ENCODE data around the gene RANBP17.

The RANBP17 gene

DNA sequence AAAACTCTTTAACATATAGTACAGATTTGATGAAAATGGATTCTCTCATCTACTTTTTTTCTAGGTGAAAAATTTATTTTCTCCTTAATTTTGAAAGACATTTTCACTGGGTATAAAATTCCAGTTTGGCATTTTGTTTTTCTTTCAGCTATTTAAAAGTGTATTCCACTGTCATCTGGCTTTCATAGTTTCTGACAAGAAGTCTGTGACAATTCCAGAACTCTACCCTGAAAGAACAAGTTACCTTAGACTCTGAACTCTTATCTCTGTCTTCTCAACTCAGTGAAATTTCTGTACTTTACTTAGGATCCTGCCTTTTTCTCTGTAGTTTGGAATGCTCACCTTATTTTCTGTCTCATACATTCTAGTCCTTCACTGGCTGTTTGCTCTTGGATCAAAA lies 161.7 kb downstream of the RANBP17 start:
- TF ChIP-seq RARB (CRISPR knock-in tag; IDR thresholded peaks at IDR 0.05) (no peak), CSDC2 (CRISPR knock-in tag; IDR thresholded peaks at IDR 0.05) (no peak), ZNF565 (CRISPR knock-in tag; conservative IDR thresholded peaks at IDR 0.05; ENCODE audit: low read depth) (no peak), ZNF8 (CRISPR knock-in tag; IDR thresholded peaks at IDR 0.05) (no peak), ARNTL (CRISPR knock-in tag; IDR thresholded peaks at IDR 0.05; ENCODE audit: borderline replicate concordance, low read depth) (no peak)
- TF ChIP-seq, protein P1, sequence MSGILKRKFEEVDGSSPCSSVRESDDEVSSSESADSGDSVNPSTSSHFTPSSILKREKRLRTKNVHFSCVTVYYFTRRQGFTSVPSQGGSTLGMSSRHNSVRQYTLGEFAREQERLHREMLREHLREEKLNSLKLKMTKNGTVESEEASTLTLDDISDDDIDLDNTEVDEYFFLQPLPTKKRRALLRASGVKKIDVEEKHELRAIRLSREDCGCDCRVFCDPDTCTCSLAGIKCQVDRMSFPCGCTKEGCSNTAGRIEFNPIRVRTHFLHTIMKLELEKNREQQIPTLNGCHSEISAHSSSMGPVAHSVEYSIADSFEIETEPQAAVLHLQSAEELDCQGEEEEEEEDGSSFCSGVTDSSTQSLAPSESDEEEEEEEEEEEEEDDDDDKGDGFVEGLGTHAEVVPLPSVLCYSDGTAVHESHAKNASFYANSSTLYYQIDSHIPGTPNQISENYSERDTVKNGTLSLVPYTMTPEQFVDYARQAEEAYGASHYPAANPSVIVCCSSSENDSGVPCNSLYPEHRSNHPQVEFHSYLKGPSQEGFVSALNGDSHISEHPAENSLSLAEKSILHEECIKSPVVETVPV (CRISPR knock-in tag; IDR thresholded peaks at IDR 0.05) = no peak
- TF ChIP-seq, protein P2, sequence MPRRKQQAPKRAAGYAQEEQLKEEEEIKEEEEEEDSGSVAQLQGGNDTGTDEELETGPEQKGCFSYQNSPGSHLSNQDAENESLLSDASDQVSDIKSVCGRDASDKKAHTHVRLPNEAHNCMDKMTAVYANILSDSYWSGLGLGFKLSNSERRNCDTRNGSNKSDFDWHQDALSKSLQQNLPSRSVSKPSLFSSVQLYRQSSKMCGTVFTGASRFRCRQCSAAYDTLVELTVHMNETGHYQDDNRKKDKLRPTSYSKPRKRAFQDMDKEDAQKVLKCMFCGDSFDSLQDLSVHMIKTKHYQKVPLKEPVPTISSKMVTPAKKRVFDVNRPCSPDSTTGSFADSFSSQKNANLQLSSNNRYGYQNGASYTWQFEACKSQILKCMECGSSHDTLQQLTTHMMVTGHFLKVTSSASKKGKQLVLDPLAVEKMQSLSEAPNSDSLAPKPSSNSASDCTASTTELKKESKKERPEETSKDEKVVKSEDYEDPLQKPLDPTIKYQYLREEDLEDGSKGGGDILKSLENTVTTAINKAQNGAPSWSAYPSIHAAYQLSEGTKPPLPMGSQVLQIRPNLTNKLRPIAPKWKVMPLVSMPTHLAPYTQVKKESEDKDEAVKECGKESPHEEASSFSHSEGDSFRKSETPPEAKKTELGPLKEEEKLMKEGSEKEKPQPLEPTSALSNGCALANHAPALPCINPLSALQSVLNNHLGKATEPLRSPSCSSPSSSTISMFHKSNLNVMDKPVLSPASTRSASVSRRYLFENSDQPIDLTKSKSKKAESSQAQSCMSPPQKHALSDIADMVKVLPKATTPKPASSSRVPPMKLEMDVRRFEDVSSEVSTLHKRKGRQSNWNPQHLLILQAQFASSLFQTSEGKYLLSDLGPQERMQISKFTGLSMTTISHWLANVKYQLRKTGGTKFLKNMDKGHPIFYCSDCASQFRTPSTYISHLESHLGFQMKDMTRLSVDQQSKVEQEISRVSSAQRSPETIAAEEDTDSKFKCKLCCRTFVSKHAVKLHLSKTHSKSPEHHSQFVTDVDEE (CRISPR knock-in tag; IDR thresholded peaks at IDR 0.05) = no peak
- no peak for ATAC-seq

DNA sequence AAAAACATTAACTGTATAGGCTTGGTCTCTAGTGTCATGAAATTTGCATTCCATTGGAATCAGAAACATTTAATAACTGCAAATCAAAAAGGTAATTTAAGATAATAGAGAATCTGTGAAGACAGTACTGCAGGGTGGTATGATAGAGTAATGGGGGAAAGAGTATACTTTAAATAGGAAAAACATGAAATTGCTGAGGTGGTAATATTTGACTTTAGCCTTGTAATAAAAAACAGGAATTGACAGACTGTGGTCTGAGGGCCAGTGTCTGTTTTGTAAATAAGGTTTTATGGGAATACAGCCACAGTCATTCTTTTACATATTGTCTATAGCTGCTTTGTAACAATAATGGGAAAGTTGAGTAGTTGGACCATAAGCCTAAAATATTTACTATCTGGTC lies 162.3 kb downstream of the RANBP17 start:
- ATAC-seq = no peak
- TF ChIP-seq ZNF8 (CRISPR knock-in tag; IDR thresholded peaks at IDR 0.05) = no peak
- no peak for TF ChIP-seq ZNF565 (CRISPR knock-in tag; conservative IDR thresholded peaks at IDR 0.05; ENCODE audit: low read depth)
- TF ChIP-seq, protein P2 (CRISPR knock-in tag; IDR thresholded peaks at IDR 0.05) = no peak
- TF ChIP-seq ARNTL (CRISPR knock-in tag; IDR thresholded peaks at IDR 0.05; ENCODE audit: borderline replicate concordance, low read depth) = no peak
- TF ChIP-seq ISL1 (CRISPR knock-in tag; IDR thresholded peaks at IDR 0.05) = no peak
- TF ChIP-seq, protein P1 (CRISPR knock-in tag; IDR thresholded peaks at IDR 0.05) = no peak

DNA sequence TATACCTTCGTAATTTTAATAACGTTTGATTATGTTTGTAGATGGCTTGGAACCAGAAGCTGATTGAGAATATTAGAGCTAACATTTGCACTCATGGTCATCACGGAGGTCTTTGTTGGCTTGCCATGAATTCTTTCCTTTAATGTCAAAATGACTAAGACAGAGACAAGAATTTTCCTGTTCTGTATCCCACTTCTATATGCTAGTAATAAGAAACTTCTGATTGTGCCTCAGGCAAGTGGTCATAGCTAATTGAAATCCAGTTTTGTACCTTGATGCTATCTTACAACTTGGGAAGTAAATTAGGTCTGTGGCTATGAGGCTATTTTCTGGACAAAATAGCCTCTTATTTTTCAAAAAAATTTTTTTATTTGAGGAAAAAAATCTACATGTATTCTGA lies 167.6 kb downstream of the RANBP17 start:
- TF ChIP-seq TCF4 (CRISPR knock-in tag; IDR thresholded peaks at IDR 0.05; ENCODE audit: borderline replicate concordance) (no peak), ARNTL (CRISPR knock-in tag; IDR thresholded peaks at IDR 0.05; ENCODE audit: borderline replicate concordance, low read depth) (no peak), CSDC2 (CRISPR knock-in tag; IDR thresholded peaks at IDR 0.05) (no peak), ZFP3 (CRISPR knock-in tag; IDR thresholded peaks at IDR 0.05) (no peak), OSR1 (CRISPR knock-in tag; IDR thresholded peaks at IDR 0.05) (no peak), SNAI2 (CRISPR knock-in tag; IDR thresholded peaks at IDR 0.05) (no peak), ZNF70 (CRISPR knock-in tag; IDR thresholded peaks at IDR 0.05) (no peak), PPARA (CRISPR knock-in tag; IDR thresholded peaks at IDR 0.05; ENCODE audit: borderline replicate concordance) (no peak), ISL1 (CRISPR knock-in tag; IDR thresholded peaks at IDR 0.05) (no peak), TOX (CRISPR knock-in tag; IDR thresholded peaks at IDR 0.05; ENCODE audit: borderline replicate concordance) (no peak), ZFP30 (CRISPR knock-in tag; IDR thresholded peaks at IDR 0.05) (no peak), GLIS3 (CRISPR knock-in tag; IDR thresholded peaks at IDR 0.05) (no peak)
- TF ChIP-seq, protein P1 (CRISPR knock-in tag; IDR thresholded peaks at IDR 0.05) = no peak
- TF ChIP-seq, protein P3, sequence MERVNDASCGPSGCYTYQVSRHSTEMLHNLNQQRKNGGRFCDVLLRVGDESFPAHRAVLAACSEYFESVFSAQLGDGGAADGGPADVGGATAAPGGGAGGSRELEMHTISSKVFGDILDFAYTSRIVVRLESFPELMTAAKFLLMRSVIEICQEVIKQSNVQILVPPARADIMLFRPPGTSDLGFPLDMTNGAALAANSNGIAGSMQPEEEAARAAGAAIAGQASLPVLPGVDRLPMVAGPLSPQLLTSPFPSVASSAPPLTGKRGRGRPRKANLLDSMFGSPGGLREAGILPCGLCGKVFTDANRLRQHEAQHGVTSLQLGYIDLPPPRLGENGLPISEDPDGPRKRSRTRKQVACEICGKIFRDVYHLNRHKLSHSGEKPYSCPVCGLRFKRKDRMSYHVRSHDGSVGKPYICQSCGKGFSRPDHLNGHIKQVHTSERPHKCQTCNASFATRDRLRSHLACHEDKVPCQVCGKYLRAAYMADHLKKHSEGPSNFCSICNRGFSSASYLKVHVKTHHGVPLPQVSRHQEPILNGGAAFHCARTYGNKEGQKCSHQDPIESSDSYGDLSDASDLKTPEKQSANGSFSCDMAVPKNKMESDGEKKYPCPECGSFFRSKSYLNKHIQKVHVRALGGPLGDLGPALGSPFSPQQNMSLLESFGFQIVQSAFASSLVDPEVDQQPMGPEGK (CRISPR knock-in tag; IDR thresholded peaks at IDR 0.05; ENCODE audit: borderline replicate concordance) = no peak
- TF ChIP-seq, protein P4, sequence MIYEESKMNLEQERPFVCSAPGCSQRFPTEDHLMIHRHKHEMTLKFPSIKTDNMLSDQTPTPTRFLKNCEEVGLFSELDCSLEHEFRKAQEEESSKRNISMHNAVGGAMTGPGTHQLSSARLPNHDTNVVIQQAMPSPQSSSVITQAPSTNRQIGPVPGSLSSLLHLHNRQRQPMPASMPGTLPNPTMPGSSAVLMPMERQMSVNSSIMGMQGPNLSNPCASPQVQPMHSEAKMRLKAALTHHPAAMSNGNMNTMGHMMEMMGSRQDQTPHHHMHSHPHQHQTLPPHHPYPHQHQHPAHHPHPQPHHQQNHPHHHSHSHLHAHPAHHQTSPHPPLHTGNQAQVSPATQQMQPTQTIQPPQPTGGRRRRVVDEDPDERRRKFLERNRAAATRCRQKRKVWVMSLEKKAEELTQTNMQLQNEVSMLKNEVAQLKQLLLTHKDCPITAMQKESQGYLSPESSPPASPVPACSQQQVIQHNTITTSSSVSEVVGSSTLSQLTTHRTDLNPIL (CRISPR knock-in tag; IDR thresholded peaks at IDR 0.05; ENCODE audit: low read depth) = no peak
- TF ChIP-seq, protein P5, sequence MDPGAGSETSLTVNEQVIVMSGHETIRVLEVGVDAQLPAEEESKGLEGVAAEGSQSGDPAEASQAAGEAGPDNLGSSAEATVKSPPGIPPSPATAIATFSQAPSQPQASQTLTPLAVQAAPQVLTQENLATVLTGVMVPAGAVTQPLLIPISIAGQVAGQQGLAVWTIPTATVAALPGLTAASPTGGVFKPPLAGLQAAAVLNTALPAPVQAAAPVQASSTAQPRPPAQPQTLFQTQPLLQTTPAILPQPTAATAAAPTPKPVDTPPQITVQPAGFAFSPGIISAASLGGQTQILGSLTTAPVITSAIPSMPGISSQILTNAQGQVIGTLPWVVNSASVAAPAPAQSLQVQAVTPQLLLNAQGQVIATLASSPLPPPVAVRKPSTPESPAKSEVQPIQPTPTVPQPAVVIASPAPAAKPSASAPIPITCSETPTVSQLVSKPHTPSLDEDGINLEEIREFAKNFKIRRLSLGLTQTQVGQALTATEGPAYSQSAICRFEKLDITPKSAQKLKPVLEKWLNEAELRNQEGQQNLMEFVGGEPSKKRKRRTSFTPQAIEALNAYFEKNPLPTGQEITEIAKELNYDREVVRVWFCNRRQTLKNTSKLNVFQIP (CRISPR knock-in tag; IDR thresholded peaks at IDR 0.05; ENCODE audit: borderline replicate concordance, low read depth) = no peak

More for the DNA sequence above, 167.6 kb downstream of the RANBP17 start:
- ATAC-seq = no peak

Measured in SK-N-SH treated with all-trans-retinoic acid at 6 μM for 48 hours (cell line).